Transverse colon (tissue), 4 donors: Measurements from ENCODE around the gene DIP2A. TPM values are rescaled to one million over a fixed set of nuclear protein-coding genes. Genes with fewer than 3 reads are reported as not detected.
"Not testable (repeated sequence)": the region's sequence is repeated elsewhere in the genome, so short reads cannot be mapped to it uniquely, and the experiment has no call there.

Experiments used
- DNase-seq: peaks from one replicate; pipeline ENCODE4 v3.0.0-alpha.2; 2019
- H3K27ac ChIP-seq, 4 donors: fragments of 200-600 bp; sonication (generic); 2 replicates each; pipeline ENCODE4 v1.5.1; 2016 to 2018; ENCODE audit warnings: inconsistent platforms in 4 of 4
- H3K27me3 ChIP-seq: fragments of 200-600 bp; sonication (generic); 2 replicates; pipeline ENCODE4 v1.5.1; 2017; ENCODE audit warnings: inconsistent platforms
- H3K36me3 ChIP-seq, 4 donors: fragments of 200-600 bp; sonication (generic); 2 replicates each; pipeline ENCODE4 v1.5.1; 2017 to 2019; ENCODE audit warnings: inconsistent platforms in 4 of 4
- H3K4me1 ChIP-seq, 4 donors: fragments of 200-600 bp; sonication (generic); 2 replicates each; pipeline ENCODE4 v1.5.1; 2017 to 2020; ENCODE audit warnings: inconsistent platforms in 4 of 4
- H3K4me3 ChIP-seq, 4 donors: fragments of 200-600 bp; sonication (generic); 1 replicate in 1 of 4; 2 replicates in 3 of 4; pipeline versions ENCODE4 v1.5.1 to v1.6.1; 2017 to 2019; ENCODE audit warnings: inconsistent platforms in 4 of 4
- H3K9me3 ChIP-seq, 2 donors: fragments of 200-600 bp; sonication (generic); 2 replicates each; pipeline ENCODE4 v1.5.1; 2017 to 2019; ENCODE audit warnings: inconsistent platforms in 2 of 2
- CTCF ChIP-seq, 5 experiments: fragments of 200-600 bp in 3 of 5; fragments of 450-650 bp in 2 of 5; sonication (generic) in 3 of 5; IDR thresholded peaks; 1 replicate in 2 of 5; 2 replicates in 3 of 5; pipeline ENCODE4 v1.5.1; 2016 to 2017; ENCODE audit warnings: antibody characterized with exemption in 5 of 5, inconsistent platforms in 3 of 5, mild to moderate bottlenecking in 2 of 5, moderate library complexity in 1 of 5
- EP300 ChIP-seq: sonication (generic); formaldehyde crosslinking; IDR thresholded peaks from one replicate; pipeline ENCODE4 v1.6.1; 2017; ENCODE audit warnings: antibody characterized with exemption, low read depth
- POLR2A ChIP-seq: fragments of 450-650 bp; IDR thresholded peaks from one replicate; pipeline ENCODE4 v1.6.1; 2016; ENCODE audit warnings: antibody characterized with exemption, mild to moderate bottlenecking, moderate library complexity
- POLR2AphosphoS5 ChIP-seq, 3 donors: sonication (generic); formaldehyde crosslinking; IDR thresholded peaks; one replicate each; pipeline ENCODE4 v1.6.1; 2016; ENCODE audit warnings: antibody characterized with exemption in 3 of 3
- WGBS, 2 donors: methylation state at CpG; one replicate each; pipeline ENCODE4 v1.1.5; 2018; ENCODE audit warnings: low coverage in 1 of 2; 5-methylcytosine and 5-hydroxymethylcytosine counted together
- in situ Hi-C, 4 donors: fragments of 200-750 bp; cut with MboI; loops; one replicate each; pipeline versions ENCODE4 v1.15.0 to v1.15.1; 2017; ENCODE audit warnings: low sequenced_read_pairs in 3 of 4, low pct_ligation_motif_present in 1 of 4, low pct_unique_long_range_greater_than_20kb in 1 of 4
- intact Hi-C: fragments of 100-400 bp; cut with DNase I; formaldehyde crosslinking; loops from one replicate; pipeline ENCODE4 v1.15.1; 2023; ENCODE audit warnings: low total_unique reads
- total RNA-seq, 4 donors: library from RNA; depleted of rRNA; stranded (reverse); fragments of >200 nt; gene quantifications; one replicate each; pipeline ENCODE4 v1.1.0, GENCODE V29; 2016

DIP2A gene
- total RNA-seq, 4 donors from 2014 or later, result 68.8 to 121 (median 92.9) TPM

GRCh38 chr21:46431448-46431847, 27.2 kb upstream of the DIP2A start:
- H3K4me3 ChIP-seq, result no peak overlapping the region
- H3K4me1 ChIP-seq, result no peaks in the 10 kb centered on the region
- TF ChIP-seq CTCF (IDR thresholded peaks at IDR 0.05) (no peak), POLR2AphosphoS5 (IDR thresholded peaks at IDR 0.05) (no peak)
- intact Hi-C loops (no loop called here), in situ Hi-C loops (no loop called here)
- H3K9me3 ChIP-seq, result no peaks in the 10 kb centered on the region
- DNase-seq, result no peak
- no peak overlapping the region for H3K27ac ChIP-seq
- 93% methylated on average over 21 of the region's 21 CpGs; no CpG with 5 or more reads in 1 of the 2 donors for WGBS, 2 donors
- peaks cover 0 to 41% (median 14%) of the 10 kb centered on the region in 4 donors for H3K36me3 ChIP-seq
- no peaks in the 10 kb centered on the region for H3K27me3 ChIP-seq

DNA sequence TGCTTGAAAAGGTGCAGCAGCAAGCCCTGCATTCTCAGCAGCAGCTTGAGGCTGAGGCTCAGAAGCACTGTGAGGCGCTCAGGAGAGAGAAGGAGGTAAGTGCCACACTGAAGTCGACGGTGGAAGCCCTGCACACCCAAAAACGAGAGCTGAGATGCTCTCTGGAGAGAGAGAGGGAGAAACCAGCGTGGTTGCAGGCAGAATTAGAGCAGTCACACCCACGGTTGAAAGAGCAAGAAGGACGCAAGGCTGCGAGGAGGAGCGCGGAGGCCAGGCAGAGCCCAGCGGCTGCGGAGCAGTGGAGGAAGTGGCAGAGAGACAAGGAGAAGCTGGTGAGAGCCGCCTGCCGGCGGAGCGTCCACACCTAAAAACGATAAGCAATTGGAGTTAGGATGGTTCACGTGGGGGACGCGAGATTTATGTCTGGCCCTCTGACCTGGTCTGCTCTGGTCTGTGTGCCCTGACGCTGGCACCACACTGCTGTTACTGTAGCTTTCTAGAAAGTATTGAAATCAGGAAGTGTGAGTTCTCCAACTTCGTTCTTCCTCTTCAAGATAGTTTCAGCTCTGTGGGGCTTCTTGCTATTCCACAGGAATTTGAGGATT, 26.7 kb upstream of the DIP2A start:
- no peaks in the 10 kb centered on the region for H3K4me1 ChIP-seq
- H3K4me3 ChIP-seq, result no peak overlapping the region
- H3K27ac ChIP-seq, result no peak overlapping the region
- no peaks in the 10 kb centered on the region for H3K27me3 ChIP-seq
- DNase-seq, result no peak
- intact Hi-C loops (no loop called here), in situ Hi-C loops (no loop called here)
- H3K36me3 ChIP-seq, result peaks cover 0 to 45% (median 14%) of the 10 kb centered on the region in 4 donors
- no peaks in the 10 kb centered on the region for H3K9me3 ChIP-seq
- 84 to 86% methylated on average over 11 to 22 of the region's 22 CpGs for WGBS, 2 donors
- no peak for TF ChIP-seq EP300
- TF ChIP-seq CTCF (IDR thresholded peaks at IDR 0.05), result no peak
- no peak for TF ChIP-seq POLR2A
- TF ChIP-seq POLR2AphosphoS5 (IDR thresholded peaks at IDR 0.05), result no peak

DNA sequence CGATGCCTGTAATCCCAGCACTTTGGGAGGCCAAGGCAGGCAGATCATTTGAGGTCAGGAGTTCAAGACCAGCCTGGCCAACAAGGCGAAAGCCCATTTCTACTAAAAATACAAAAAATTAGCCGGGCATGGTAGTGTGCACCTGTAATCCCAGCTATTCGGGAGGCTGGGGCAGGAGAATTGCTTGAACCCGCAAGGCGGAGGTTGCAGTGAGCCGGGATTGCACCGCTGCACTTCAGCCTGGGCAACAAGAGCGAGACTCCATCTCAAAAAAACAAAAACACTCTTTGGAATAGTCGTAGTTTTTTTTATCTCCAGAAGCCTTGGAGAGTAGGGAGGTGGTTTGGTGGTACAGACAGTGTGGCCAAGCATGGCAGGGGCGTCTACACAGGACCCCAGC, 25.6 kb upstream of the DIP2A start:
- H3K4me1 ChIP-seq, in situ Hi-C loops, intact Hi-C loops, H3K9me3 ChIP-seq, DNase-seq, H3K27me3 ChIP-seq, H3K4me3 ChIP-seq, H3K27ac ChIP-seq: not testable (repeated sequence)
- H3K36me3 ChIP-seq, result peaks cover 0 to 47% (median 13%) of the 10 kb centered on the region in 4 donors
- WGBS, 2 donors, result 94 to 95% methylated on average over 9 to 11 of the region's 11 CpGs

DNA sequence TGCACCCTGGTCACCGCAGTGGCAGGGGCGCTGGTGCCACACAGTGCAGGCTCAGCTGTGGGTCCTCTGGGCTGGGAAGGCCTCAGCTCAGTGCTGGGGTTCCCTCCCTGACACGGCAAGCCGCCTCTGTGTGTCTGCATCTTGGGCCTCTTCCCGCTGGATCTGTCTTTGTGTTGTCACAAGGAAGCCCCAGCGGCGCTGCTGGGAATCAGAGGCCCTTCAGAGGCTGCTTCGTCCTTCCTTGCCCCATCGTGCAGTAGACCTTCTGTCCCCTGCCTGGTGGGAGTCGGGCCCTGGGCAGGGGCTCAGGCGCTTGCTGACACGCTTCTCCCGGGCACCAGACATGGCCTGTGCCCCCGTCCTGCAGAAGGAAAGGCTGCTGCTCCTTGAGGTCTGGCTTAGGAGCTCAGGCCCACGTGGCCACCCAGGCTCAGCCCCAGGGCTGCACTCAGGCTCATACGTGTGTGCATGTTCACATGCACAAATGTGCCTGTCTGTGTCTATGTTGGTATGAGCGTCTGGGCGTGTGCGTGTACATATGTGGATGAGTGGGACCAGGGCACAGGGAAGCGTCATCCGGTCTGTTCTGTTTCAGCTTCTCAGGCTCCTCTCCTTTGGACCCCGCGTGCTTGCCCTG, 24.3 kb upstream of the DIP2A start:
- Histone ChIP-seq H3K9me3 (no peaks in the 10 kb centered on the region), H3K4me3 (no peak overlapping the region), H3K36me3 (peaks cover 0 to 41% (median 15%) of the 10 kb centered on the region in 4 donors), H3K27me3 (no peaks in the 10 kb centered on the region), H3K4me1 (no peaks in the 10 kb centered on the region), H3K27ac (no peak overlapping the region)
- DNase-seq, result no peak
- 97% methylated on average over 6 to 20 of the region's 23 CpGs for WGBS, 2 donors
- TF ChIP-seq EP300 (no peak), POLR2A (no peak), POLR2AphosphoS5 (IDR thresholded peaks at IDR 0.05) (no peak), CTCF (IDR thresholded peaks at IDR 0.05) (no peak)
- intact Hi-C loops (no loop called here), in situ Hi-C loops (no loop called here)
